ENCODE data around the gene ABCC8. TPM values are rescaled to one million over a fixed set of nuclear protein-coding genes. Genes with fewer than 3 reads are reported as not detected.

ABCC8 gene
- total and polyA plus RNA-seq, 2 of the 8 experiments (the other 6 are each of a cell fraction or from before 2014, with no cell fraction given), result 3.7 to 4.9 TPM

DNA sequence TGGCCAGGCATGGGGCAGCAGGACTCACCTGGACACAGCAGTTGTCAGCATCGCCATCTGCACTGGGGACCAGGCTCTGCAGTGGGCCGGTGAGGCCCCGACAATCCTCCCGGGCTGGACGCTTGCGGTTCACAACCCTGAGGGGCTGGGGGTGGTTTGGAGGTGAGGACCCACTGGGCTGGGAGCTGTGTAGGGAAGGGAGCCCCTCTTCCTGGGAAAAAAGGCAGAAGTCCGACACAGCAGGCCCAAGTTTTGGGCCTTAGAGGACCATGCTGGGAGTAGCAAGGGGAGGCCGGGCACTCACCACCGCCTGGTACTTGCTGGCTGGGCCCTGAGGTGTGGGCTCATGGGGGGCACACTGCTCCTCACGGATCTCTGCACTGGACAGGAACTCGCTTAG, 48.4 kb downstream of the ABCC8 start (continued):
- TF ChIP-seq, protein P1, sequence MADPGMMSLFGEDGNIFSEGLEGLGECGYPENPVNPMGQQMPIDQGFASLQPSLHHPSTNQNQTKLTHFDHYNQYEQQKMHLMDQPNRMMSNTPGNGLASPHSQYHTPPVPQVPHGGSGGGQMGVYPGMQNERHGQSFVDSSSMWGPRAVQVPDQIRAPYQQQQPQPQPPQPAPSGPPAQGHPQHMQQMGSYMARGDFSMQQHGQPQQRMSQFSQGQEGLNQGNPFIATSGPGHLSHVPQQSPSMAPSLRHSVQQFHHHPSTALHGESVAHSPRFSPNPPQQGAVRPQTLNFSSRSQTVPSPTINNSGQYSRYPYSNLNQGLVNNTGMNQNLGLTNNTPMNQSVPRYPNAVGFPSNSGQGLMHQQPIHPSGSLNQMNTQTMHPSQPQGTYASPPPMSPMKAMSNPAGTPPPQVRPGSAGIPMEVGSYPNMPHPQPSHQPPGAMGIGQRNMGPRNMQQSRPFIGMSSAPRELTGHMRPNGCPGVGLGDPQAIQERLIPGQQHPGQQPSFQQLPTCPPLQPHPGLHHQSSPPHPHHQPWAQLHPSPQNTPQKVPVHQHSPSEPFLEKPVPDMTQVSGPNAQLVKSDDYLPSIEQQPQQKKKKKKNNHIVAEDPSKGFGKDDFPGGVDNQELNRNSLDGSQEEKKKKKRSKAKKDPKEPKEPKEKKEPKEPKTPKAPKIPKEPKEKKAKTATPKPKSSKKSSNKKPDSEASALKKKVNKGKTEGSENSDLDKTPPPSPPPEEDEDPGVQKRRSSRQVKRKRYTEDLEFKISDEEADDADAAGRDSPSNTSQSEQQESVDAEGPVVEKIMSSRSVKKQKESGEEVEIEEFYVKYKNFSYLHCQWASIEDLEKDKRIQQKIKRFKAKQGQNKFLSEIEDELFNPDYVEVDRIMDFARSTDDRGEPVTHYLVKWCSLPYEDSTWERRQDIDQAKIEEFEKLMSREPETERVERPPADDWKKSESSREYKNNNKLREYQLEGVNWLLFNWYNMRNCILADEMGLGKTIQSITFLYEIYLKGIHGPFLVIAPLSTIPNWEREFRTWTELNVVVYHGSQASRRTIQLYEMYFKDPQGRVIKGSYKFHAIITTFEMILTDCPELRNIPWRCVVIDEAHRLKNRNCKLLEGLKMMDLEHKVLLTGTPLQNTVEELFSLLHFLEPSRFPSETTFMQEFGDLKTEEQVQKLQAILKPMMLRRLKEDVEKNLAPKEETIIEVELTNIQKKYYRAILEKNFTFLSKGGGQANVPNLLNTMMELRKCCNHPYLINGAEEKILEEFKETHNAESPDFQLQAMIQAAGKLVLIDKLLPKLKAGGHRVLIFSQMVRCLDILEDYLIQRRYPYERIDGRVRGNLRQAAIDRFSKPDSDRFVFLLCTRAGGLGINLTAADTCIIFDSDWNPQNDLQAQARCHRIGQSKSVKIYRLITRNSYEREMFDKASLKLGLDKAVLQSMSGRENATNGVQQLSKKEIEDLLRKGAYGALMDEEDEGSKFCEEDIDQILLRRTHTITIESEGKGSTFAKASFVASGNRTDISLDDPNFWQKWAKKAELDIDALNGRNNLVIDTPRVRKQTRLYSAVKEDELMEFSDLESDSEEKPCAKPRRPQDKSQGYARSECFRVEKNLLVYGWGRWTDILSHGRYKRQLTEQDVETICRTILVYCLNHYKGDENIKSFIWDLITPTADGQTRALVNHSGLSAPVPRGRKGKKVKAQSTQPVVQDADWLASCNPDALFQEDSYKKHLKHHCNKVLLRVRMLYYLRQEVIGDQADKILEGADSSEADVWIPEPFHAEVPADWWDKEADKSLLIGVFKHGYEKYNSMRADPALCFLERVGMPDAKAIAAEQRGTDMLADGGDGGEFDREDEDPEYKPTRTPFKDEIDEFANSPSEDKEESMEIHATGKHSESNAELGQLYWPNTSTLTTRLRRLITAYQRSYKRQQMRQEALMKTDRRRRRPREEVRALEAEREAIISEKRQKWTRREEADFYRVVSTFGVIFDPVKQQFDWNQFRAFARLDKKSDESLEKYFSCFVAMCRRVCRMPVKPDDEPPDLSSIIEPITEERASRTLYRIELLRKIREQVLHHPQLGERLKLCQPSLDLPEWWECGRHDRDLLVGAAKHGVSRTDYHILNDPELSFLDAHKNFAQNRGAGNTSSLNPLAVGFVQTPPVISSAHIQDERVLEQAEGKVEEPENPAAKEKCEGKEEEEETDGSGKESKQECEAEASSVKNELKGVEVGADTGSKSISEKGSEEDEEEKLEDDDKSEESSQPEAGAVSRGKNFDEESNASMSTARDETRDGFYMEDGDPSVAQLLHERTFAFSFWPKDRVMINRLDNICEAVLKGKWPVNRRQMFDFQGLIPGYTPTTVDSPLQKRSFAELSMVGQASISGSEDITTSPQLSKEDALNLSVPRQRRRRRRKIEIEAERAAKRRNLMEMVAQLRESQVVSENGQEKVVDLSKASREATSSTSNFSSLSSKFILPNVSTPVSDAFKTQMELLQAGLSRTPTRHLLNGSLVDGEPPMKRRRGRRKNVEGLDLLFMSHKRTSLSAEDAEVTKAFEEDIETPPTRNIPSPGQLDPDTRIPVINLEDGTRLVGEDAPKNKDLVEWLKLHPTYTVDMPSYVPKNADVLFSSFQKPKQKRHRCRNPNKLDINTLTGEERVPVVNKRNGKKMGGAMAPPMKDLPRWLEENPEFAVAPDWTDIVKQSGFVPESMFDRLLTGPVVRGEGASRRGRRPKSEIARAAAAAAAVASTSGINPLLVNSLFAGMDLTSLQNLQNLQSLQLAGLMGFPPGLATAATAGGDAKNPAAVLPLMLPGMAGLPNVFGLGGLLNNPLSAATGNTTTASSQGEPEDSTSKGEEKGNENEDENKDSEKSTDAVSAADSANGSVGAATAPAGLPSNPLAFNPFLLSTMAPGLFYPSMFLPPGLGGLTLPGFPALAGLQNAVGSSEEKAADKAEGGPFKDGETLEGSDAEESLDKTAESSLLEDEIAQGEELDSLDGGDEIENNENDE (IDR thresholded peaks at IDR 0.05; ENCODE audit: insufficient replicate concordance, low read length), result no peak
- no peak for TF ChIP-seq RBBP5 (IDR thresholded peaks at IDR 0.05; ENCODE audit: borderline replicate concordance, low read depth, low read length)
- no peak for TF ChIP-seq POLR2A (IDR thresholded peaks at IDR 0.05; ENCODE audit: control extremely low read depth in 1 of 2, low read depth in 2 of 2, low read length in 2 of 2)
- TF ChIP-seq RFX5 (IDR thresholded peaks at IDR 0.05; ENCODE audit: borderline replicate concordance, low read depth, low read length), result no peak
- TF ChIP-seq CEBPB (IDR thresholded peaks at IDR 0.05; ENCODE audit: low read depth, low read length), result no peak
- TF ChIP-seq, protein P2, sequence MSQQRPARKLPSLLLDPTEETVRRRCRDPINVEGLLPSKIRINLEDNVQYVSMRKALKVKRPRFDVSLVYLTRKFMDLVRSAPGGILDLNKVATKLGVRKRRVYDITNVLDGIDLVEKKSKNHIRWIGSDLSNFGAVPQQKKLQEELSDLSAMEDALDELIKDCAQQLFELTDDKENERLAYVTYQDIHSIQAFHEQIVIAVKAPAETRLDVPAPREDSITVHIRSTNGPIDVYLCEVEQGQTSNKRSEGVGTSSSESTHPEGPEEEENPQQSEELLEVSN (IDR thresholded peaks at IDR 0.05), result no peak
- TF ChIP-seq CHD2 (IDR thresholded peaks at IDR 0.05; ENCODE audit: low read length), result no peak
